GM21723 (cell line): ENCODE measurements around the gene BPIFA2.

Source experiments
- ATAC-seq: cut with Tn5 transposase; IDR thresholded peaks from one replicate; pipeline ENCODE4 v1.9.1; 2021; ENCODE audit warnings: mild to moderate bottlenecking, moderate library complexity; ENCODE audit not compliant: unreplicated experiment

BPIFA2 gene

DNA sequence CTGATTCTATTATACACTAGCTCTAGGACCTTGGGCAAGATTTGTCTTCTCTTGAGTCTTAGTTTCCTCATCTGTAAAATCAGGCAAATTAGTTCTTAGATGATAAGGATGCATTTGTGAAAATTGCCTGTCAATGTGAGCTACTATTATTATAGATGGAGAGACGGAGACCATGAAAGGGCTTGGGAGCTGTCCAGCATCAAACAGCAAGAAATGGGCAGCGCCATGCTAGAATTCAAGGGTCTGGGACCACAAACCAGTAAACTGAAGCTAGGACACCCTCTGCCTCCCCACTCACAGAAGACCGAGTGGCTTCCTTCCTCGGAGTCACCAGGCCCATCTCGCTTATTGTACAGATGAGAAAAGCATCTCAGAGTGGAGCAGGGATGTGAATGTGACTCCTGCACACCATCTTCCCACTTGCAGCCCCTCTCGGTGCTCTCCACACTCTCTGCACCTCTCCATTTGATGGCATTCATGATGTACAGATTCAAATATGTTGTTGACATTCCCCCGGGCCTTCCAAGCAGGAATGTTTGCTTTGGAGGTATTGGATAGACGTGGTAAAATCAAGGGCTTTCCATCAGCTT lies 25.0 kb downstream of the BPIFA2 start:
- no peak for ATAC-seq

DNA sequence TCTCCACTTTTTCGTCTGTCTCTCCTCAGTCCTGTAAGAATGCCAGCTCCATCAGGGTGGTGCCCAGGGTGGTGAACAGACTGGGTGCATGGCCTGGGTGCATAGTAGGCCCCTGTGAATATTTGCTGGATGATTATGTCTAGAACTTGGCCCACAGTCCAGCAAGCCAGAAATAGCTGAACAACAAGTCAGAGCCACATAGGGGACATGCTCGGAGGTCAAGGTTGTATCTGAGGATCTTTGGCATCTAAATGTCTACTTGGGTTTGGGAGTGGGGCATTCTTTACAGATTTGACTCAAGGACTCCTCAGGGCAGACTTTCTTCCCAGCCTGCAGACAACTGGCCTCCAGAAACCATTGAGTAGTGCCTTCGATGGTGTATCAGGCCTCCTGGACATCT lies 31.1 kb downstream of the BPIFA2 start:
- ATAC-seq = no peak

DNA sequence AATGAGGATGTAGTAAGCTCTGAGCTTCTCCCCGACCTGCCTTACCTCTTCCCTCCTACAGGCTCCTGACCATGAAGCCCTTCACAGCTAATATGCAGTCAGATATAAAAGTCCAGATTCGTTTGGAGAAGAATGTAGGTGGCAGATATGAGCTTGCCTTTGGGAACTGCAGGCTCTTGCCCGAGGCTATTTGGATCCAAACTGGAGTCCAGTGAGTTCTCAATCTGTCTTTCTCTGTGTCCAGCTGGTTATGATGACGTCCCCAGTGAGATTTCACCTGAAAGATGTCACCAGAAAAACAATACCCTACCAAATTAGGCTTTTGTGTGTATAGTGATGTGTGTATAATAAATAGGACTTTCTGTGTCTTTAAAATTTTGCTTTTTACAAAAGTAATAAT lies 34.5 kb downstream of the BPIFA2 start:
- no peak for ATAC-seq

DNA sequence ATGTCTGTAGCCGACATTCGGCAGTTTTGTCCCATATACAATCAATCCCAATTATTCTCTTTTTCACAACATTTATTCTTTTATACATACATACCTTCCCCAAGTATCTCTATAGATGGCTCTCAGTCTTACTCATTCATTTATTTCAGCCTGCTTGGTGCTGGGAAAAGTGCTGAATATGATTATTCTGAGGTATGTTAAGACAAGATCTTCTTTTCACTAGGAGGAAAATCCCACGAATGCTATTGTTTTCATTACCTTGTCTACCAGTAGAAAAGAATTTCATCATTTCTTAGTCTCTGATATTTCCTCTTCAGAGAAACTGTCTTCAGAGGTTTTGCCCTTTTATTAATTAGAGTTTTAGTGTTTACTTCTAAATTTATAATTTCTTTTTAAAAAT lies 35.5 kb downstream of the BPIFA2 start:
- no peak for ATAC-seq

DNA sequence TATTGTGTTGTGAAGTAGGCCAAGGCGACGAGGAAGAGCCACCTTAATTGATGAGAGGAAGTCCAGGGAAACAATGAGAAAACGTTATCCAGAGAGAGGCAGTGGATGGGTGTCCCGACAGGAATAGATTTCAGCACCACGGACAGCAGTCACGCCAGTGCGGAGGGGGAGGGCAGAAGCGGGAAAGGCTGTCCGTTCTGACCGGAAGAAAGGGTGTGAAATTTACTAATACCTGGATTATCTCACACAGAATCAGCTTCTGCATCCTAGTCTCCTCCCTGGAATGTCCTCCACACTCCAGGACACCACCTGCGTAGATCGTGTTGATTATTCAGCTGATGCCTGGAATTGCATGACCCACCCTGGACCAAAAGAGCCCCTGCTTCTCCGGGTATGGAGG lies 41.8 kb downstream of the BPIFA2 start:
- no peak for ATAC-seq

DNA sequence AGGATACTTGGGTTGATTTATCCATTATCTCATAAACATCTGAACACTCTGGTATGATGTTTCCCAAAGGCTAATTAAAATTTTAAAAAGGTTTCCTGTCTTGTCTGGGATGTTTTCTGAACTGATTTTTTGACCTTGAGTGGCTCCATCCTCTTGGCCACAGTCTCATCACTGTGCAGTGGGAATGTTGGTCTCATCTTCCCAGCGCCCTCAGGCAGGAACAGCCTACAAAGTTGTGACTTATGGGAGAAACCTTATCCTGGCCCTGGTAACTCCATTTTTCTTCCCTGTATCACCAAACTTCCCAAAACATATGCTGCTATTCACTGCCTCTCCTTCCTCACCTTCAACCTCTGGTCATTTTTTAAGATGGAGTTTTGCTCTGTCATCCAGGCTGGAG lies 42.4 kb downstream of the BPIFA2 start:
- ATAC-seq = no peak

DNA sequence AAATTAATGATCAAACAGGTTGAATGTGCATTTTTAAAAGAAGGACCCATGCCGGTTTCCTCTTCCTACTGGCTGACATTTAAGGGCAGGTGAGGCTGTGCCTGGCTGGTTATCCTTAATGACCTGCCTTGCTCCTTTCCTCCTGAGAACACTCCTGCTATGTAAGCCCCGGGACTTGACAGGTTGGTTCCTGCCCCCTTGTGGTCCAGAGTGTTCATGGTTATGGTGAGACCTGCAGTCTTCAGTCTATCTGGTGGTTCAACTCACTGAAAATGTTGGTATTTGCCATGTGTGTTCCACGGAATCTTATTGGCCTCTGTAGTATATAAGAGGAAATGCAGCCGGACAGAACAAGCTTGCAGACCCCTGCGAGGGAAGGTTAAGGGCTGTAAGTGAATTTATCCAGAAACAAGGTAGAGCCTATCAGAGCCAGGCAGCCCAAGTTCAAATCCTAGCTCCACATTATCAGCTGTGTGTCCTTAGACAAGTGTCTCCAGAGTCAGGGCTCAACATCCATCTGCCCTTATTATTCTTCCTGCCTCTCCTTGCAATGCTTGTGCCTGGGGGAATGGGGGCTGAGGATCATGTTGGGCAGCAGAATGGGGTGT lies 44.0 kb downstream of the BPIFA2 start:
- ATAC-seq = no peak

DNA sequence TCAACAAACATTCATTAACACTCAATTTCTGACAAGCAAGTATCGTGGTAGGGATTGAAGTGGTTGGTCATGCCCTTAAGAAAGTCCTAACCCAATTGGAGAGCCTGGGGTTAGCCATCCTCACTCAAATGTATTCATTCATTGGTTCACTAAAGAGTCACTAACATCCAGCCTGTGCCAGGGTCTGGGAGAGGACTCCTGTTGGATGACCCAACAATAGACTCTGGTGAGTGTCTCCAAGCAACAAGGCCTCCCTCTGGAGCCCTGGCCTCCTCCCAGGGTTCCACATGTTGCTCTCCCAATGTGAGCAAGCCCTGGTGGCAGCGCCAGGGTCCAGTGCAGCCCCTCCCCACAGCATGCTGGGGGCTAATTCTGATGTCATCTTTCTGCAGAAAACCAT lies 49.1 kb downstream of the BPIFA2 start, which contains the start of gene BPIFA3:
Gene BPIFA3 (plus strand): TSS at position 301 of the 400 bp plus-strand sequence. CDS start 185 bp downstream, outside the sequence.
- ATAC-seq = no peak

DNA sequence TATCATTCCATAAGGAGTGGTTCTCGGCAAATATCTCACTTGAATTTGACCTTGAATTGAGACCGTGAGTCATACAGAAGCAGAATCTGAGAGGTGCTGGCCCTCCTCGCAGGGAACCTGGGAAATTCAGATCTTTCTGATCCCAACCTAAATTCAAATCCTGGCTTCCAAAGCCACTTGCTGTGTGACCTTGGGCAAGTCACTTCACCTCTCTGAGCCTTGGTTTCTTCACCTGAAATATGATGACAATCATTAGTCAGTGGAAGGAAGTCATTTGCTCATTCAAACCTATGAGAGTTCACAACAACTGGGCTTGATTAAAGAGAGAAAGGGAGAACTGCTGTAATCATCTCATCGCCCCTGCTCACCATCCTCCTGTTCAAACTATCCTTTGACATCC lies 56.4 kb downstream of the BPIFA2 start:
- ATAC-seq = no peak

DNA sequence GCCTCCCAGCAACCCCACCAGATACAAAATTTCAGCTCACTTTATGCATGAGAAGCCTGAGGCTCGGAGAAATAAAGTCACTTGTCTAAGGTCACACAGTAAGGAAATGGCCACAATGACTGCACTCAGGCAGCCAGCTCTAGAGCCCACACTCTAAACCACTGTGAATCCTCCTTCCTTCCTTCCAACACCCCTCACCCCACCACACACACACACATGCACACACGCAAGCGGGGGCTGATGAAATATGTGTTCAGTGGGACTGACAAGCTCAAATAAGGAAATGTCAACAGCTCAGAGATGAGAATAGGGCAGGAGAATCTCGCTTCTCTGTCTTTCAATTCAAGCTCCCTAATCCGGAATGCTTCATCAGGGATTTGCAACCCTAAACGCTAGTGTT lies 61.9 kb downstream of the BPIFA2 start:
- ATAC-seq = no peak
